HG03469 (cell line): ENCODE measurements around the gene ZFYVE16.
A peak's percentile ranks its signal among the peaks of the same experiment; 100 is the strongest.
"Not testable (repeated sequence)": the region's sequence is repeated elsewhere in the genome, so short reads cannot be mapped to it uniquely, and the experiment has no call there.

ENCODE experiments used
- ATAC-seq: cut with Tn5 transposase; IDR thresholded peaks from one replicate; pipeline ENCODE4 v1.9.1; 2021; ENCODE audit warnings: mild to moderate bottlenecking, moderate library complexity, moderate number of reproducible peaks; ENCODE audit not compliant: unreplicated experiment

Gene ZFYVE16

GRCh38 chr5:80407735-80408483 is at the start of gene ZFYVE16:
ZFYVE16 (plus strand) TSS chr5:80408064; CDS start chr5:80434148, 26,084 bp downstream.
- peak; percentile 72 for ATAC-seq

GRCh38 chr5:80360914-80361444 is 46.9 kb upstream of the ZFYVE16 start:
- ATAC-seq = no peak

- ATAC-seq = no peak
Observed at GRCh38 chr5:80364892-80365291, 43.0 kb upstream of the ZFYVE16 start.

- no peak for ATAC-seq
Observed at GRCh38 chr5:80368661-80369480, 39.0 kb upstream of the ZFYVE16 start.

- ATAC-seq = no peak
Observed at GRCh38 chr5:80369521-80369920, 38.3 kb upstream of the ZFYVE16 start.

- ATAC-seq = no peak
Observed at GRCh38 chr5:80370390-80370789, 37.5 kb upstream of the ZFYVE16 start.

GRCh38 chr5:80372780-80373179 is 35.1 kb upstream of the ZFYVE16 start:
- ATAC-seq = no peak

- ATAC-seq = no peak
Observed at GRCh38 chr5:80374188-80374587, 33.7 kb upstream of the ZFYVE16 start.

GRCh38 chr5:80376557-80376956 is 31.3 kb upstream of the ZFYVE16 start:
- ATAC-seq = no peak

GRCh38 chr5:80382488-80382887 is 25.4 kb upstream of the ZFYVE16 start:
- ATAC-seq = no peak

- no peak for ATAC-seq
Observed at GRCh38 chr5:80387063-80387768, 20.6 kb upstream of the ZFYVE16 start.

- ATAC-seq = no peak
Observed at GRCh38 chr5:80389580-80389979, 18.3 kb upstream of the ZFYVE16 start.

- ATAC-seq = not testable (repeated sequence)
Observed at GRCh38 chr5:80390413-80390812, 17.5 kb upstream of the ZFYVE16 start.

GRCh38 chr5:80391267-80391666 is 16.6 kb upstream of the ZFYVE16 start:
- ATAC-seq = not testable (repeated sequence)

GRCh38 chr5:80399526-80400239 is 8.2 kb upstream of the ZFYVE16 start:
- peak; percentile 67 for ATAC-seq

- not testable (repeated sequence) for ATAC-seq
Observed at GRCh38 chr5:80400368-80400767, 7.5 kb upstream of the ZFYVE16 start.

- ATAC-seq = no peak
Observed at GRCh38 chr5:80403782-80404181, 4.1 kb upstream of the ZFYVE16 start.

- ATAC-seq = no peak
Observed at GRCh38 chr5:80406980-80407734, 707 bp upstream of the ZFYVE16 start.

- ATAC-seq = peak; percentile 26
Observed at GRCh38 chr5:80408484-80409366, 861 bp downstream of the ZFYVE16 start.
